Stimulated activated memory B cell treated with anti-CD40 and anti-IgM and Interleukin-4, amounts not matched to agents 10 μg/mL and 1 μg/mL and 100 μg/mL, for 72 hours (primary cell): ENCODE measurements around the gene ABI1.
"Not testable (repeated sequence)": the region's sequence is repeated elsewhere in the genome, so short reads cannot be mapped to it uniquely, and the experiment has no call there.

Experiments
- ATAC-seq: fragments of 150-1000 bp; cut with Tn5 transposase; 2 replicates; pipeline ENCODE4 v1.10.0; 2021
- H3K27ac Mint-ChIP-seq: one replicate; pipeline ENCODE4 v1.8.0; 2022; ENCODE audit warnings: mild to moderate bottlenecking, mixed read lengths
- H3K27me3 Mint-ChIP-seq: one replicate; pipeline ENCODE4 v1.8.0; 2022; ENCODE audit warnings: mixed read lengths
- H3K36me3 Mint-ChIP-seq: one replicate; pipeline ENCODE4 v1.8.0; 2022; ENCODE audit warnings: mixed read lengths
- H3K4me1 Mint-ChIP-seq: one replicate; pipeline ENCODE4 v1.8.0; 2022; ENCODE audit warnings: mixed read lengths
- H3K4me3 Mint-ChIP-seq: one replicate; pipeline ENCODE4 v1.8.0; 2022; ENCODE audit warnings: mild to moderate bottlenecking, moderate library complexity, mixed read lengths
- H3K9me3 Mint-ChIP-seq: one replicate; pipeline ENCODE4 v1.8.0; 2022; ENCODE audit warnings: mixed read lengths

ABI1 gene

DNA sequence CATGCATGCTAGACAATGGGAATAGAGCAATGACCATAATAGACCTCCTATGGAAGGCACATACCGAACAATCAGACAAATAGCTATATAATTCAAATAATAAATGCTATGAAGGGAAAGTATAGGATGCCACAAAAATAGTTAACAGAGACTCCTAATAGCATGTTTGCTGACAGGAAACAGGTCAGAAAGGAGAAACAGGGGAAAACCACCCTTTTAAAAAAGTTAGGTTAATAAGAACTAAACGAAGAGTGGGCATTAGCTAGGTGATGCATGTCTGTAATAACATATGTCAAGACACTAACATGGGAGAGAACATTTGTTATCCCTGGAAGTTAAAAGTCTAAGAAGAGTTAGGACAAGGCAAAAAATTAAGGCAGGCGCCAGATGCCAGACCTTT lies 58.9 kb downstream of the ABI1 start:
- Mint-ChIP-seq H3K9me3 (no peaks in the 10 kb centered on the region), H3K4me1 (peaks cover 95% of the 10 kb centered on the region), H3K27me3 (no peaks in the 10 kb centered on the region), H3K4me3 (no peak overlapping the region), H3K36me3 (peaks cover 19% of the 10 kb centered on the region), H3K27ac (peak overlapping the region; percentile 64)
- ATAC-seq = no peak

DNA sequence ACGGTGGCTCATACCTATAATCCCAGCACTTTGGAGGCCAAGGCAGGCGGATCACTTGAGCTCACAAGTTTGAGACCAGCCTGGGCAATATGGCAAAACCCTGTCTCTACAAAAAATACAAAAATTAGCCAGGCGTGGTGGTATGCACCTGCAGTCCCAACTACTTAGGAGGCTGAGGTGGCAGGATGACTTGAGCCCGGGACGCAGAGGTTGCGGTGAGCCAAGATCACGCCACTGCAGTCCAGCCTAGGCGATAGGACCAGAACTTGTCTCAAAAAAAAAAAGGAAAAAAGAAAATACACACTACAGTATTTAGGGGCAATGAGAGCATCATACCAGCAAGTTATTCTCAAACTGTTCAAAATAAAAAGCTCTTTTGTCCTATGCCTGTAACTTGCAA lies 59.5 kb downstream of the ABI1 start:
- H3K27me3 Mint-ChIP-seq = no peaks in the 10 kb centered on the region
- H3K4me3 Mint-ChIP-seq = no peak overlapping the region
- H3K27ac Mint-ChIP-seq = peak overlapping the region; percentile 64
- peaks cover 19% of the 10 kb centered on the region for H3K36me3 Mint-ChIP-seq
- no peaks in the 10 kb centered on the region for H3K9me3 Mint-ChIP-seq
- no peak for ATAC-seq
- H3K4me1 Mint-ChIP-seq = peaks cover 89% of the 10 kb centered on the region

DNA sequence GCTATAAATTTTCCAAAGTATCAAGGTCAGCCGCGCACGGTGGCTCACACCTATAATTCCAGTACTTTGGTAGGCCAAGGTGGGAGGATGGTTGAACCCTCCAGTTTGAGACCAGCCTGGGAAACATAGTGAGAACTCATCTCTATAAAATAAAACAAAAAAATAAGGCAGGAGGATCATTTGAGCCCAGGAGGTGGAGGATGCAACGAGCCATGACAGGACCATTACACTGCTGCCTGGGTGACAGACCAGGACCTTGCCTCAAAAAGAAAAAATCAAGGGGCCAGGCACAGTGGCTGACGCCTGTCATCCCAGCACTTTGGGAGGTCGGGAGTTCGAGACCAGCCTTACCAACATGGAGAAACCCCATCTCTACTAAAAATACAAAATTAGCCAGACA lies 60.3 kb downstream of the ABI1 start:
- Mint-ChIP-seq H3K36me3 (peaks cover 26% of the 10 kb centered on the region), H3K27ac (peak overlapping the region; percentile 64), H3K4me3 (no peak overlapping the region), H3K4me1 (peaks cover 87% of the 10 kb centered on the region), H3K27me3 (no peaks in the 10 kb centered on the region), H3K9me3 (no peaks in the 10 kb centered on the region)
- no peak for ATAC-seq

DNA sequence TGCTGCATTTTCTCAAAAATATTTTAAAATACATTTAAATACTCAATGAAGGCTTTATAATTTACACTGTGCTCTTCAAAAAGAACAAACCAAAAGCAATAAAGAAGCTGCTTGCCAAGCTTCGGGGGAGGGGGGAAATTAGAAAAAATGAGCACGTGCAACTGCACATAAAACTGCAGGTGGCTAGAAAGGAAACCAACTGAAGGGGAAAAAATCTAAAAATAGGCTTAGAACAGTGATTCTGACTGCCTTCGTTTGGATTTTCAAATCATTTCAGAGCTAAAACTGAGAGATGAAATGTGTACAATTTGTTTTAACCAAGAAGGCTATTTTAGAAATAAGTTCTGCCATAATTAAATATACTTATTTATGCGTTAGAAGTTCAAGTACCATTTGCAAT lies 61.4 kb downstream of the ABI1 start:
- Mint-ChIP-seq H3K27ac (peak overlapping the region; percentile 64), H3K36me3 (peaks cover 34% of the 10 kb centered on the region), H3K4me3 (peak overlapping the region; percentile 38), H3K27me3 (no peaks in the 10 kb centered on the region), H3K9me3 (no peaks in the 10 kb centered on the region), H3K4me1 (peaks cover 86% of the 10 kb centered on the region)
- peak; percentile 59 for ATAC-seq

- Mint-ChIP-seq H3K9me3 (no peaks in the 10 kb centered on the region), H3K4me3 (no peak overlapping the region), H3K4me1 (peaks cover 83% of the 10 kb centered on the region), H3K36me3 (peaks cover 34% of the 10 kb centered on the region), H3K27me3 (no peaks in the 10 kb centered on the region), H3K27ac (peak overlapping the region; percentile 64)
- ATAC-seq = no peak
Observed at GRCh38 chr10:26798298-26798697, 62.5 kb downstream of the ABI1 start.

GRCh38 chr10:26797340-26797739 lies 63.4 kb downstream of the ABI1 start:
- ATAC-seq = no peak
- Mint-ChIP-seq H3K36me3 (peaks cover 34% of the 10 kb centered on the region), H3K4me3 (no peak overlapping the region), H3K4me1 (peaks cover 82% of the 10 kb centered on the region), H3K9me3 (no peaks in the 10 kb centered on the region), H3K27ac (peak overlapping the region; percentile 64), H3K27me3 (no peaks in the 10 kb centered on the region)

DNA sequence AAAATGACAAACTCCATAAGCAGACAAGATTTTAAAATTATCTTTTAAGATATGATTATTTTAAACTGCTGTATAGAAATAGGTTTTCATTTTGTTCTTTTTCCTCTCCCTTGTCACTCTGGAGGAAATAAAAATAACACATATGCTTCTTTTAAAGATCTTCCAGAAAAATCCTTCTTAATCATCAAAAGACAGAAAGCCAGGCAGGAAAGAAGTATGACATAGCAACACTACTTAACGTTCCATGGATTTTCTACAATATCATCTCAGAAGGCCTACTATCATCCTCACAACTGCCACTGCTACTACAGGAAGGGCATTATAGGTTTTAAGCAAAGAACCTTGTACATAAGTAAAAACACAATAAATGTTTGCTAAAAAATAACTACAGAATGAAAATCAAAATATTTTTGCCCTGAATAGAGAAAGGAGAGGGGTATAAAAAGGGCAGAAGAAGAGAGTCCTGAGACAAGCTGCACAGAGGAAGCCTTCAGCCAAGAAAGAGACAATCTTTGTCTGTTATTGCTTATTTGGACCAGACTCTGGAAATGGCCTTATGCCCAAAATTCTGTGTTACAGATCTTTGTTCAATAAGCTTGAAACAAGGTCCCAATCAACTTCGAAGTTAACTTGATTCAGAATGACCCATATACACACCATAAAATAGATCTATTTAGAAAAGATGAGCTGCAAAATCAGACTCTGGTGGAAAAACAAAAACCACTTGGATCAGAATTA lies 67.8 kb downstream of the ABI1 start:
- Mint-ChIP-seq H3K9me3 (peaks cover 3% of the 10 kb centered on the region), H3K4me3 (no peak overlapping the region), H3K27ac (peak overlapping the region; percentile 53), H3K36me3 (peaks cover 53% of the 10 kb centered on the region), H3K4me1 (peaks cover 63% of the 10 kb centered on the region), H3K27me3 (no peaks in the 10 kb centered on the region)
- ATAC-seq = no peak

GRCh38 chr10:26790221-26790995 lies 70.3 kb downstream of the ABI1 start:
- Mint-ChIP-seq H3K4me1 (peaks cover 69% of the 10 kb centered on the region), H3K27me3 (no peaks in the 10 kb centered on the region), H3K27ac (no peak overlapping the region), H3K9me3 (peaks cover 3% of the 10 kb centered on the region), H3K4me3 (no peak overlapping the region), H3K36me3 (peaks cover 62% of the 10 kb centered on the region)
- ATAC-seq = no peak

GRCh38 chr10:26789779-26790178 lies 71.0 kb downstream of the ABI1 start:
- H3K9me3 Mint-ChIP-seq, ATAC-seq, H3K27ac Mint-ChIP-seq, H3K27me3 Mint-ChIP-seq, H3K4me3 Mint-ChIP-seq: not testable (repeated sequence)
- H3K36me3 Mint-ChIP-seq = peaks cover 62% of the 10 kb centered on the region
- peaks cover 69% of the 10 kb centered on the region for H3K4me1 Mint-ChIP-seq

- H3K36me3 Mint-ChIP-seq = peaks cover 62% of the 10 kb centered on the region
- ATAC-seq = no peak
- no peaks in the 10 kb centered on the region for H3K27me3 Mint-ChIP-seq
- peaks cover 3% of the 10 kb centered on the region for H3K9me3 Mint-ChIP-seq
- peak overlapping the region; percentile 33 for H3K27ac Mint-ChIP-seq
- peaks cover 72% of the 10 kb centered on the region for H3K4me1 Mint-ChIP-seq
- no peak overlapping the region for H3K4me3 Mint-ChIP-seq
Observed at GRCh38 chr10:26787362-26787761, 73.4 kb downstream of the ABI1 start.

- peak; percentile 5 for ATAC-seq
- Mint-ChIP-seq H3K4me3 (no peak overlapping the region), H3K4me1 (peaks cover 88% of the 10 kb centered on the region)
Observed at GRCh38 chr10:26781797-26782196, 79.0 kb downstream of the ABI1 start.

GRCh38 chr10:26780793-26781601 lies 79.8 kb downstream of the ABI1 start:
- H3K36me3 Mint-ChIP-seq = peaks cover 28% of the 10 kb centered on the region
- no peak overlapping the region for H3K4me3 Mint-ChIP-seq
- no peaks in the 10 kb centered on the region for H3K9me3 Mint-ChIP-seq
- peak overlapping the region; percentile 76 for H3K27ac Mint-ChIP-seq
- no peaks in the 10 kb centered on the region for H3K27me3 Mint-ChIP-seq
- peaks cover 83% of the 10 kb centered on the region for H3K4me1 Mint-ChIP-seq
- peak; percentile 97 for ATAC-seq

More at GRCh38 chr10:26781797-26782196, 79.0 kb downstream of the ABI1 start:
- peaks cover 33% of the 10 kb centered on the region for H3K36me3 Mint-ChIP-seq
- no peaks in the 10 kb centered on the region for H3K27me3 Mint-ChIP-seq
- H3K27ac Mint-ChIP-seq = peak overlapping the region; percentile 76
- no peaks in the 10 kb centered on the region for H3K9me3 Mint-ChIP-seq

DNA sequence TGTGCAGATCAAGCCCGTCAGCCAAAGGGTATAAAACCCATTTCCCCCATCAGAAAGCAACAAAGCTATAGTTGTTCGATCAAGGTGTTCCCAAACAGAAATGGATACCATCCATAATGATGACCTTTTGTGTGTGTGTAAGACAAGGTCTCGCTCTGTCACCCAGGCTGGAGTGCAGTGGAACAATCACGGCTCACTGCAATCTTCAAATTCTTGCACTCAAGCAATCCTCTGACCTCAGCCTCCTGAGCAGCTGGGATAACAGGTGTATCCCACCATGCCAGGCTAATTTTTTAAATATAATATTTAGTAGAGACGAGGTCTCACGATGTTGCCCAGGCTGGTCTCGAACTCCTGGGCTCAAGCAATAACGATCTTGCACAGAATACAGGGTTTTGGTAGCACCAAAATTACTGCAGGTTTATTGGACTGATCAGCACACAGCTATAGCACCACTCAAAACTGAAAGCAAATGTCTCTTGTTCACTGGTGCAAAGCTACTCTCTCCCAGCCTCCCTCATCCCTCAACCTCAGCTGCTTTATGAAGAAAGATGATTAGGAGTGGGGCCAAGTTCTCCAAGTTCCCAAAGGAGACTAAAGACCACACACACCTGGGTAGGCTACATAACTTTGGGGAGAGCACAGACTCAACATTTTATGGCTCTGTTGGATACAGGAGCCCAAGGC lies 80.5 kb downstream of the ABI1 start:
- H3K27ac Mint-ChIP-seq = peak overlapping the region; percentile 76
- H3K9me3 Mint-ChIP-seq = no peaks in the 10 kb centered on the region
- peaks cover 83% of the 10 kb centered on the region for H3K4me1 Mint-ChIP-seq
- peaks cover 28% of the 10 kb centered on the region for H3K36me3 Mint-ChIP-seq
- H3K4me3 Mint-ChIP-seq = no peak overlapping the region
- ATAC-seq = no peak
- H3K27me3 Mint-ChIP-seq = no peaks in the 10 kb centered on the region

- peaks cover 82% of the 10 kb centered on the region for H3K4me1 Mint-ChIP-seq
- no peak overlapping the region for H3K4me3 Mint-ChIP-seq
- peak overlapping the region; percentile 76 for H3K27ac Mint-ChIP-seq
- H3K27me3 Mint-ChIP-seq = no peaks in the 10 kb centered on the region
- no peaks in the 10 kb centered on the region for H3K9me3 Mint-ChIP-seq
- ATAC-seq = no peak
- H3K36me3 Mint-ChIP-seq = peaks cover 23% of the 10 kb centered on the region
Observed at GRCh38 chr10:26779176-26779860, 81.4 kb downstream of the ABI1 start.
